Glomerular endothelial cell (primary cell): ENCODE measurements around the gene TMEM178A. TPM values are rescaled to one million over a fixed set of nuclear protein-coding genes. Genes with fewer than 3 reads are reported as not detected.
"Not testable (repeated sequence)": the region's sequence is repeated elsewhere in the genome, so short reads cannot be mapped to it uniquely, and the experiment has no call there.

Source experiments
- DNase-seq: peaks from one replicate; pipeline ENCODE4 v3.0.0-alpha.2; 2011; ENCODE audit warnings: low read depth, low spot score; ENCODE audit errors: extremely low read depth
- total RNA-seq: library from RNA; depleted of rRNA; stranded (reverse); fragments of >200 nt; gene quantifications from 2 replicates; pipeline ENCODE4 v1.2.3, GENCODE V29; 2015

Gene TMEM178A
- total RNA-seq, 1 donor from 2014 or later: 1.9 TPM

DNA sequence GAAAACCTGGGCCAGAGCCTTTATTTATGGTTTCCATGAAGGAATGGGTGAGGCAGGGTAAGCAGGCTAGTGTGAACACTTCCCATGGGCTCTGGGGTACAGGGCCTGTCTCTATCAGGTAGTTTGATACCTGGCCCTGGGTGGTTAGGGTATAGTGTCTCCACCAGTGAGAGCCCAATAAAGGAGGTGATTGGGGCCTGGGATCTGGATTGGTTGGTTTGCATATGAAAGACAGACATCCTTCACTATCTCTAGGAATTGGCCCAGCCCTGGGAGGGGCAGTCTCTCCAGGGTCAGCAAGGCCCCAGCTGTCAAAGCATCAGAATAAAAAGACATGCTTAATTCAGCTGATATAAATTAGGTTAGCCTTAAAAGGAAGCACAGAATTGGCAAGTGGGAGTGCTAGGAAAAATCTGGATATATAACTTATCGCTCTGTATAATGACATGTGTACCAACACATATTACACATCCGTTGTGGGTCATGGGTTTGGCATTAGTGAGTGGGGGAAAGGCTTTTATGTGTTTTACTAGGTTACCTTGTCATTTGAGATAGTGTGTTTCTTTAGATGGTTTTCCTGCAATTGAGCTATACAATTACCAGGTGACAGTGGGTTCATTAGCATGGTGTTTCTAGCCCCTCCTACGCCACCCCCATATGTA is 18.5 kb upstream of the TMEM178A start:
- no peak for DNase-seq

DNA sequence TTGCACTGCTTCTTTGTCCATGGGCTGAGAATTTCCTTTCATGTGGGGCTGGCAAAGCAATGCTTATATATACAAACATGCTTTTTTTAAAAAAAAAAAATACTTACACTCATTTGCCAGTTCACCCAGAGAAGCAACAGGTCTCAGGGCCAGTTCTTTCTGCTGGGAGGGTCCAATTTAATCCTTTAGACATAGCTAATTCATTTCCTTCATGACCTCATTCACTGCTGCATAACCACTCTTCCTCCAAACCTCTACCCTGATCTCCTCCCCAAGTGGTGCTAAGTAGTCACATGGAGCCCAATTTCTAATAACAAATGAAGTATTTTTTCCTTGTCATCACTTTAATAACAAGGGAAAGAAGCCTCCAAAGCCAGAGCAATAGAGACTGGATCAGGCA is 17.1 kb upstream of the TMEM178A start:
- DNase-seq: no peak

DNA sequence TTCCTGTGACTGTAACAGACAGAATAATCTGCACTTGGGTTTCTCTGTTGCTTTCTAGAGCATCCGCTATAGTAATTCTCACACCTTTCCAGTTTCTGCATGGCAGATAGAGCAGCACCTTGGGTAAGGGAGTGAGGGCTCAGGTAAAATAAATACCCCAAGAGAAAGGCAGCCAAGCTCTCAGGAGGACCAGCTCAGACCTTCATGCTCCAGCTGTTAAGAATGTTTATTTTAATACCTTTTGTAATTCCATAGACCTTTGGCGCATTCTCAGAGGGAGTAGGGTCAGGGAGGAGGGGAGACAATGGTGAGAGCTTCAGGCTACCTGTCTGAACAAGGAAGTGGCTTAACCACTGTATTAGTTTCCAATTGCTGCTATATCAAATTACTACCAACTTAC is 16.2 kb upstream of the TMEM178A start:
- no peak for DNase-seq

DNA sequence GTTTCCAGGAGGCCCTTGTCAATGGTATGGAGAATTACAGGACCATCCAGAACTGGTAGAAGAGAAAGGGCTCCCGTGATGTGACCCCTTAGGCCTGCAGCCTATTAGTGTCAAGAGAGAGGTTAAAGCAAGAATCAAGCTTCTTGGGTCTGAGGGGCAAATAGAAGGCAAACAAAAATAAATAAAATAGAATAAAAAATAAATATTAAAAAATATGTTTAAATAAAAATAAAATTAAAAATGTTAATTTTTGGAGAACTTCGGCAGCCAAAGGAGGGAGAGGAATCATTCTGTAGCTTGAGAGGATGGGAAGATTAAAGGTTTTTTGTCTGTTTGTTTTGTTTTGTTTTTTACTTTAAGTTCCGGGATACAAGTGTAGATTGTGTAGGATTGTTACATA is 15.2 kb upstream of the TMEM178A start:
- DNase-seq: no peak

DNA sequence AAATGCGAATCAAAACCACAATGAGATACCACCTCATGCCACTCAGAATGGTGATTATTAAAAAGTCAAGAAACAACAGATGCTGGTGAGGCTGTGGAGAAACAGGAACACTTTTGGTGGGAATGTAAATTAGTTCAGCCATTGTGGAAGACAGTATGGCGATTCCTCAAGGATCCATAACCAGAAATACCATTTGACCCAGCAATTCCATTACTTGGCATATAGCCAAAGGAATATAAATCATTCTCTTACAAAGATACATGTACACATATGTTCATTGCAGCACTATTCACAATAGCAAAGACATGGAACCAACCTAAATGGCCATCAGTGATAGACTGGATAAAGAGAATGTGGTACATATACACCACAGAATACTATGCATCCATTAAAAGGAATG is 9.5 kb upstream of the TMEM178A start:
- not testable (repeated sequence) for DNase-seq

DNA sequence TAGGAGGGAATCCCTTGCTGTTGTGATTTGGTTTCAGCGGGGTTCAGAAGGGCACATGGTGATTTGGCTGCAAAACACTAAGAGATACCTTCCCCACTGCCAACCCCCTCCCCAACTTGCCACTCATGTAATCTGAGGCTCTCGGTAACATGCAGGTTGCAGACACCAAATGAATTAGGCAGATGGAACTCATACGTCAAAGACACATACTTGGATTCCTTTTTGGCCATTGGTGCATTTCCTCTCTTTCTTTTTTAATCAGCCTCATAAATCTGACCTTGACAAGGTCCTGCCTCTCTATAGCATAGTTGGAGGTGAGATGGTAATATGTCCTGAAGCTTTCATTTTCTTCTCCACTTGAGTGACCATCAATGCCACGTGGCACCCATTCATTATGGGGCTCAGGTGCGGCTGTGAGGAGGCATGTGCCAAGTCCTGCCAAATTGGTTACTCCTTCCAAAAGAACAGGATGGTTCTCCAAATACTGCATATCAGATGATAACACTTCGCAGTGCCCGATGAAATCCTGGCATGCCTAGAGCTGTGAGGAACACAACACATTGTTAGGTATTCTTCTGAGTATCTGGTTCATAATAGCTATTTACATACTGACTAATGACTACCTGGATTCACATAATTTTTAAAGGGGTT is 8.3 kb upstream of the TMEM178A start:
- DNase-seq: no peak

DNA sequence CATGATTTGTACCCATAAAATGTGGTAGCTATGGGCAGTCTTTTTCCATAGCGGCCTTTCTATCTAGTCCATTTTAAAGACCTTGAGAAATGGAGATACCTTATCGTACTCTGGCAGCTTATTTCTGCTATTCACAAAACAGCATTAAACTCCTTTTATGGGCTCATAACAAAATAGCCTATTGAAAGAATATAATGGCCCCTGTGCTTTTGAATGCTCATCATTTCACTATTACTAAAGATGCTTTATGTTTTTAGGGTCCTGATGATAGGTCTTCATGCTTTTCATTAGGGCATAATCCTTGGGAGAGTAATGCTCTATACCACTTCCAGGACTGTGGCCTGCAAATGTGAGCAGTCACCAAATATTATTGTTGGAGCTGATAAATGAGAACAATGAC is 7.3 kb upstream of the TMEM178A start:
- DNase-seq: no peak

DNA sequence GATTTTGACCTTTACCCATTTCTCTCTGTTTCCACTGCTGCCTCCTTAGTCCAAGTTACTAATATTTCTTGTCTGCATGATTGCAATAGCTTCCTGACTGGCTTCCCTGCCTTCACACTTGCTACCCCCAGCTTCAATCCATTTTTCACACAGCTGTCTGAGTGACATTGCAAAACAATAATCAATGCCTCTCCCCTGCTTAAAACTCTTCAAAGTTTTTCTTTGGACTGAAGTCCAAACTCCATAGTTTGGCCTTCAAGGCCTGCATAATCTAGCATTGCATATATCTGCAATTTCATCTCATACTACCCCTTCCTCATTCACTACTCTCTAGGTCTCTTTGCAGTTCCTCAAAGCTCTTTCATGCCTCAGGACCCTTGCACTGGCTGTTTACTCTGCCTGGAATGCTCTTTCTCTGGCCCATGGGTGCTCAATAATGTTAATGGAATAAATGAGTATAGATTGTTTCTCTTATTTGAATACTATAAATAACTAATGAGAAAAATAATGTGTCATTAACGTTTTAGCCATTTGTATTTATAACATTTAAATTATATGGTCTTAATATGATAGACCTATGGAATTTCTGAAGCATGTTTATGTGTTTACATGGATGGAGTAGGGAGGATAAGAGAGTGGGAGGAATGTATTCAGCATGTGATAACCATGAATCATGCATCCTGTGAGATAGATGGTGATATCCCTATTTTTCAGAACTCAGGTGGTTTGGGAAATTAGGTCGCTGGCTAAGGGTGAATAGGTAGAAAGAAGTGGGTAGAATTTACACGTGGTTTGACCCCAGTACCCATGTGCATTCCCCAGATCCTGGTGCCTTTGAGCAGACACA is 5.7 kb upstream of the TMEM178A start:
- no peak for DNase-seq

DNA sequence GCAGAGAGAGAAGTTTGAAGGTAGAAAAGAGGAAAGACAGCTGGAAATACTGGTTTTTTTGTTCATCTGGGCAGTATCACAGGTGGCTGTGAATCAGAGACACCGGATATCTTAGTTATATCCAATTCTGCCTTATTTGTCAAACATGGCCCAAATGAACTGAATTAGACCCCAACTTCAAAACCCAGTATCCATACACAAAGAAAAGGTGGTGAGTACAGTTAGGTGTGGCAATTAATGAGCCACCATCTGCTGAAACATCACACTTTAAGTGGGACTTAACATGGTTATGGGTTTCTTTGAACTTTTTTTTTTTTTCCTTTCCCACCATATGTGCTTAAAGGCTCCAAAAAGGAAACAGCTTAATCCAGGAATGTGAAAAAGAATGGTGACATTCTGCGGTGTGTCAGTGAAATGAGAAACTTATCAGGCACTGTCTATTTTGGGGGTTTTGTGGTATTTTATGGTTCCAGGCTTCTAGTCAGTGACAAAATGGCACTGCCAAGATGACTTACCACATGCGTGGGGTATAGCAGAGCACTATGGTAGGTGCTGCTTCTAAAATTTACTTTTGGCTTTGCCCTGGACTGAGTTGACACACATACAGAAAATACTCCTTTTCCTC is 5.0 kb upstream of the TMEM178A start:
- DNase-seq: no peak

DNA sequence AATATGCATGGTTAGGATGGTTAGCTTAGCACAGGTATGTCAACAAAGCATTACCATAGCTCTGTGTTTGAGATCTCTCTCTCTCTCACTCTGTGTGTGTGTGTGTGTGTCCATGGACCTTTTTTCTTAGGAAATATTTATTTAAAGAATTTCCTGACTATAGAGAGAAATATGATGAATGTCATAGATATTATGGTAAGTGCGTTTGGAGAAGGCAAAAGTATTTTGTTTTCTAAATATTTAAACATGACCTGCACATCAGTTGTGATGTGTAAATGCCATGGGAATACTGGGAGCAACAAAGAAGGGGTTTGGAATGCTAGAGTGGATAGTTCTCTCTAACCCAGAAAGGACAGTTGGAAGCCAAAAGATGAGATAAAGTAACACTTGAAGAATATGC is 3.9 kb upstream of the TMEM178A start:
- no peak for DNase-seq

DNA sequence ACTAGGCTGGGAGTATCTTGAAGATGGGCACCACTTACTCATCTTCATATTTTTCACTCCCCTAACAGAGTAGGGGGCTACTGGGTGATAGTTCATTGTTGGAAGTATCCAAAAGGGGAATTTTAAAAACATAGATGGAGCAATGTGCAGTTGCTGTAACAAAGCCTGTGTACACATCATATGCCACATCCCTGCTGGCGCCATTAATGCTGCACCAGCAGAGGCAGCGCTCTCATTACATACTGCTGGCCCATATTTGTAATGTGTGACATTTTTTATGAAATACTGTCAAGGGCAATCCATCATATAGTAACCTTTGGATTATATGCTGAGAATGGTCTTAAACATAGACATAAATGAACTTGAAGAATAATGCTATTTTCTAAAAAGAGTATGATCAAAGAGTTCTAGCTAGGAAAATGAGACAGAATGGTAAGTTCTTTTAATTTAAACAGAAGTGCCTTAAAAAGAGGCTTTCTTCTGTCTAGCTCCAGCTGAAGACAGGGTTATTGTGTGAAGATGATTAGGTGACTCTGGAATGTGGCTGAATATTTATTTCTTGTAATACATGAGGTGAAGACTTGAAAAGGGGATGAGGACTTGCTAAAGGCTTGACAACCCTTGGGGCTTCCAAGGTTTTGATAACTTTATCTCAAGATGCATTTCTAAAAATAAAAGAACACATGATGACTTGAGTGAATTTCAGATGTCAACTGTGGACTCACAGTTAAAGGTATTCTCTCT is 2.4 kb upstream of the TMEM178A start:
- no peak for DNase-seq

DNA sequence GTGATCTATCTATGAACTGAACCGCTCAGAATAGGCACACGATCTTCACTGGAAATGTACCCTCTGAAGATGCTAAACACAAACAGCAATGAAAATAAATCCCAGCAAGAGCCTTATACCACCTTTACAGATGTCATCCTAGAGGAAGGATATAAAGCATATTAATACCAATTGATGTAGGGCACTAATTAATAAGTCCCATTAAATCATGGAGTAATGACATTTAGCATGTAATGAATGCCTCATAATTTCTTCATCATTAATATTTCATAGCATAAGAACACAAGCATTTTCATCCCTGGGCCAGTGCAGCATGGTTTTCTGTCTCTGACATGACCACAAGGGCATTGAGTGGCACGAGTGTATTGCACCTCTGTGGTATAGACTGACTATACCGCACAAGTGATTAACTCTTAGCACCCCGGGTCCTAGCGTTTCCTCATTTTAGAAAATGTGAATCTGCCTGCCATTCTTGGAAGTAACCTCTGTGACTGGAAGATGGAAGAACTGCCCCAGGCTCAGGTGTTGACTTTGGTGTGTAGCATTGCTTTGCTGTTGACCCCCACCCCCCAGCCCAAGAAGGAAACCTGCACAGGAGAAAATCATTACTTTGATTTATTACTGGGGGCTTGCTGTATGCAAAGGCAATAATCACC is 1.4 kb upstream of the TMEM178A start:
- no peak for DNase-seq

DNA sequence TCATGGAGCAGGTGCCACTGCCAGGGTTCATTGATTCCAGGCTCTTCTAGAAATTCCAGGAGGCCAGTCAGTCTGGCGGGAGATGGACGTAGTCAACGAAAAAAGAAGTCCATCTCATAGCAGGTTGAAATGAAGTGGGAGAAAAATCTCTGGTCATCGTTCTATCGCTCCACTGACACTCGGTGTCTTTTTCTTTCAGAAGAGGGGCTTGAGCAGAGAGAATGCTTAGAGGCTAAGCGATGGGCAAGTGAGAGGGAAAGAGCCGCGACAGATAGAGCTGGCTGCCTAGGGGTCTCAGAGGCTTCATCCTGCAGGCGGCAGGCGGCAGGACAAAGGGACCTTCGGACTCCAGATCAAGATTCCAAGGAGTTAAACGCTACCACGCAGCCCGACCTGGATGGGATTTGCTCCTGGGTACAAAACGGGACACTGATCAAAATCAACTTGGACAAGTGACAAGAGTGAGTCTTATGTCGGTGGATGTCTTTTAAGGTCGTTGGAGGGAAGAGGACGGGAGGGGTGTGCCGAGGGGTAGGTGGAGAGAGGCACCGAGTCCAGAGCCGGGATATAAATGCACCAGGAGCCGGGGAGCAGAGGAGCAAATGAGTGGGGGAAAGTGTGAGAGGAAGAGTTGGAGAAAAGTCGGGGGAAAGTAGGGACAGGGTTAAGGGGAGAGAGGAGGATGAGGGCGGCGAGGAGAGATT is 677 bp upstream of the TMEM178A start:
- no peak for DNase-seq

DNA sequence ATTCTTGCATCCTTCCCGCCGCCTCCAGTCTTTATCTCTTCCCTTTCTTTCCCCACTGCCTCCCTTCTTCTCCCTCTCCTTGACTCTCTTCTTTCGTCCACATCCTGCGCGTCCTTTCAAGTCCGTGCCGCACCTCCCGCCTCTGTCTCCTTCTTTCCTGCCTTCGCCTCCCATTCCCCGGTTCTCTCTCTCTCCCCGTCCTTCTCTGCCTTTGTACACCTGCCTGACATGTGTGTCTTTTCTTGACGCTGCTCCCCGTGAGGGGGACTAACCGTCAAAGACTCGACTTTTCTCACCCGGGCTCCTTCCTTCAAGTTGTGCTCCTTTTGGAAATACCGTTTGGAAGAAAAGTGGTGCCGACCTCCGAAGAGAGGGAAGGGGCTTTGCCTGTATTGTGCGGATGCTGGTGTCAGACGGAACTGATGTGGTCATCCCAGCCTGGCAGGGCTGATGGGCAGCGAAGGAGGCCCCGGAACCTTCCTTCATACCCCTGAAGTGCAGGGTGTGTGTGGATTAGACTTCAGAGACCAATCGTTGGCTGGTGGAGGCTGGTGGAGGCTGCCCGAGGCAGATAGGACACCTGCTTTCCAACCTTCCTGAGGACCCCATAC is 879 bp downstream of the TMEM178A start:
- DNase-seq: no peak

DNA sequence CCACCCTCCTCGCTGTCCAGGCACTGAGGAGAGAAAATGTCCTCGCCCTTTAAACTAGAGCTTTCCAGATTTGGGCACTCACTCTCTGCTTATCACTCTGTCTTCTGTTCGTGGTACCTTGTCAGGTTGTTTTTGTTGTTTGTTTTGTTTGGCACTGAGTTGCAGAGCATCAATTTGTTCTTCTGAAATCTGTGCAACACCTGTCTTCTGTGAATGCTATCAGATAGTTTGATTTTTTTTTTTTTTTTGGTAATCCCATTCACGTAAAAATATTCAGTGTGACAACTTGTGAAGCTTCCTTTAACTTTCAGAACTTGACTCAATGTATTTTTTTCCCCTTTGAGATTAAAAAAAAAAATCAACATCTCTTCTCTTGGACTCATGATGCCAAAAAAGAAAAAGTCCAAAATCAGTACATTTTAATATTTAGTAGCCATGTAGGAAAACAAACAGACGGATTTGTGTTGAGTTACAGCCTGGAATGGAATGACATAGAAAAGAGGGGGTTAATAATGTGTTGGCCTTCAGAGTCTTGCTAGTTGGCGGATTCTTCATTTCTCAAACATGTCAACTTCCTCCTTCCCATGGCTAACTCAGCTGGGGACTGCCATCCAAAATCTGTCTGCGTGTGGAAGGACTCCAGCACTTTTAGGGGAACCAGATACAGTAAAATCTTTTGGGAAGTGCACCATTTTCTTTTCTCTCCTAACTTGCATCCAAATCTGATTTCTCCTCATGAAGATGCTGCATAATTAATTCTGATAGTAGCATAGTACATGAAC is 1.6 kb downstream of the TMEM178A start:
- no peak for DNase-seq

DNA sequence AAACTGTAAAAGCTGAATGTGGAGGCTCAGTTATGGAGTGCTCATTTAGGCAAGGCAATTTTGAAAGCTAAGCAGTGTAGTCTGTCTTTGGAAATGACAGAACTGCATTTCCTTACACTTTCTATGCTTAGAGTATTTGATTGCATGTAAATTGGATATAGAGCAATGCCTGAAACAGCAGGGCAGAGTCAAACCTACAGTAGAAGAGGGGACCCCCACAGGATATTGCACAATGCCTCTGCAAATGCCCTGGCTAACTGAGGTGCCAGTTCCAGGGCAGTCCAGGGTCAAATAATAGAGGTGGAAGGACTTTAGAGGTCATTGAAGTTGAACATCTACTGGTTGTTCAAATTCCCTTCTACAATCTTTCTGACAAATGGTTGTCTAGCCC is 2.2 kb downstream of the TMEM178A start:
- no peak for DNase-seq

DNA sequence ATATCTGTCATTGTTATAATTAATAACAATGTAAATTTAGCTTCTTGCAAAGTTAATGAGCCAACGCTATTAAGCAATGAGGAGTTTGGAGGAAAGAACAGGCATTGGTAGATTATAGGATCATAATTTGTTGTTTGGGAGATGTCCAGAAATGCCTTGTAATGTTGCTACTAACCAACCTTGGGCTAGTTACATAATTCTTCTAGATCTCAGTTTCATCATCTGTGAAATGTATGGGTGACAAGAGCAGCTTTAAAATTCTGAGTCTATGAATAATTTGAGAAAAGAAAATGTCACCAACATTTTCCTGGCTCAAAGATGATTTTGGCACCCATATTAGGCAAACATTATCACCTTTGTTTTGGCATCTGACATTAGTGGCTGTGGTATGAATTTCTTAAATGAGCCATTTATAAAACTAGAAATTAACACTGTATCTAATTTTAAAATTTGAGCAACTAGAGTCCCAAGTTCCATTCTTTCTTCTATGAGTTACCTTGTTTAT is 2.9 kb downstream of the TMEM178A start:
- no peak for DNase-seq

DNA sequence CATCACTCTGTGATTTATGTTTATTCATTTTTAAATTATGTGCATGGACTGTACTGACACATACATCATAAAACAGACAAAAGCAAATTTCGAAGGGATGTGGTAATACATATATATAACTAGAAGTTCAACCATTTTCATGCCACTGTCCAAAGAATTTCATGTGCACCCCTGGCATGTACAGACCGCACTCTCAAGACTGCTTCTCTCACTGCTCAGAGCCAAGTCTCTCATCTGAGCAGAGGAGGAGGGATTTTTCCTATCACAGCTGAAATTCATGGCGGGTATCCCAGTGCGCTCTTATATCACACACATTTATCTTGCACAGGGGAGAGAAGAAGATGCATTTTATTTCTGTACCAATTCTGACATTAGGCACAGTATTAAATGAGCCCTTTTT is 5.9 kb downstream of the TMEM178A start:
- DNase-seq: no peak
